H9 (cell line): ENCODE results near the gene EPS8L3. TPM values are rescaled to one million over a fixed set of nuclear protein-coding genes. Genes with fewer than 3 reads are reported as not detected.

Source experiments
- total RNA-seq: library from RNA; stranded (reverse); gene quantifications from 2 replicates; pipeline ENCODE4 v1.2.1, GENCODE V29; 2021

The EPS8L3 gene
- total RNA-seq, 1 experiment from 2014 or later = not detected

Other genes with a start within 250 kb of the EPS8L3 start
- gene GPR61, start 224.1 kb downstream of the EPS8L3 start, total RNA-seq = 0.24 and 0.48 TPM in 2 replicates
- gene GNAI3, start 215.3 kb downstream of the EPS8L3 start, total RNA-seq = 9.8 and 9.9 TPM in 2 replicates
- gene GNAT2, start 144.3 kb downstream of the EPS8L3 start, total RNA-seq = 0.20 TPM in 1 of 2 replicates, not detected in the other
- 63.0 and 65.1 TPM in 2 replicates for gene AMPD2, start 144.1 kb downstream of the EPS8L3 start, total RNA-seq
- gene GSTM4, start 107.8 kb downstream of the EPS8L3 start, total RNA-seq = 22.0 and 24.6 TPM in 2 replicates
- gene GSTM2, start 95.9 kb downstream of the EPS8L3 start, total RNA-seq = 14.9 and 15.3 TPM in 2 replicates
- gene GSTM1, start 76.1 kb downstream of the EPS8L3 start, total RNA-seq = 19.5 and 20.7 TPM in 2 replicates
- gene GSTM5, start 51.7 kb downstream of the EPS8L3 start, total RNA-seq = not detected in 2 replicates
- 2.7 and 3.5 TPM in 2 replicates for gene GSTM3, start 22.9 kb downstream of the EPS8L3 start, total RNA-seq
- 2.3 and 3.2 TPM in 2 replicates for gene CSF1, start 146.9 kb upstream of the EPS8L3 start, total RNA-seq
- gene AHCYL1, start 220.8 kb upstream of the EPS8L3 start, total RNA-seq = 86.0 and 89.0 TPM in 2 replicates